Effector memory CD4-positive, alpha-beta T cell (primary cell): ENCODE results near the gene PDGFD.

Source experiments
- DNase-seq, 3 donors: peaks; one replicate each; pipeline ENCODE4 v3.0.0-alpha.2; 2020
- H3K27ac ChIP-seq: 2 replicates; pipeline ENCODE4 v1.7.0; 2013; ENCODE audit warnings: mild to moderate bottlenecking, low read length, moderate library complexity; ENCODE audit not compliant: insufficient read depth, poor library complexity, severe bottlenecking
- H3K27me3 ChIP-seq: replicated peaks from 2 replicates; pipeline ENCODE4 v1.7.0; 2013; ENCODE audit warnings: mild to moderate bottlenecking, low read length; ENCODE audit not compliant: insufficient read depth, control insufficient read depth, poor library complexity, severe bottlenecking
- H3K36me3 ChIP-seq: 2 replicates; pipeline ENCODE4 v1.7.0; 2013; ENCODE audit warnings: mild to moderate bottlenecking, low read length, moderate library complexity; ENCODE audit not compliant: control insufficient read depth, insufficient read depth
- H3K4me1 ChIP-seq: 2 replicates; pipeline ENCODE4 v1.7.0; 2013; ENCODE audit warnings: low read length, mild to moderate bottlenecking; ENCODE audit not compliant: control insufficient read depth, insufficient read depth, poor library complexity, severe bottlenecking
- H3K4me3 ChIP-seq: 2 replicates; pipeline ENCODE4 v1.7.0; 2013; ENCODE audit warnings: low read length, low read depth, mild to moderate bottlenecking; ENCODE audit not compliant: insufficient read depth, poor library complexity, severe bottlenecking
- H3K9me3 ChIP-seq: 2 replicates; pipeline ENCODE4 v1.7.0; 2013; ENCODE audit warnings: mild to moderate bottlenecking, low read length, moderate library complexity; ENCODE audit not compliant: control insufficient read depth

Gene PDGFD

DNA sequence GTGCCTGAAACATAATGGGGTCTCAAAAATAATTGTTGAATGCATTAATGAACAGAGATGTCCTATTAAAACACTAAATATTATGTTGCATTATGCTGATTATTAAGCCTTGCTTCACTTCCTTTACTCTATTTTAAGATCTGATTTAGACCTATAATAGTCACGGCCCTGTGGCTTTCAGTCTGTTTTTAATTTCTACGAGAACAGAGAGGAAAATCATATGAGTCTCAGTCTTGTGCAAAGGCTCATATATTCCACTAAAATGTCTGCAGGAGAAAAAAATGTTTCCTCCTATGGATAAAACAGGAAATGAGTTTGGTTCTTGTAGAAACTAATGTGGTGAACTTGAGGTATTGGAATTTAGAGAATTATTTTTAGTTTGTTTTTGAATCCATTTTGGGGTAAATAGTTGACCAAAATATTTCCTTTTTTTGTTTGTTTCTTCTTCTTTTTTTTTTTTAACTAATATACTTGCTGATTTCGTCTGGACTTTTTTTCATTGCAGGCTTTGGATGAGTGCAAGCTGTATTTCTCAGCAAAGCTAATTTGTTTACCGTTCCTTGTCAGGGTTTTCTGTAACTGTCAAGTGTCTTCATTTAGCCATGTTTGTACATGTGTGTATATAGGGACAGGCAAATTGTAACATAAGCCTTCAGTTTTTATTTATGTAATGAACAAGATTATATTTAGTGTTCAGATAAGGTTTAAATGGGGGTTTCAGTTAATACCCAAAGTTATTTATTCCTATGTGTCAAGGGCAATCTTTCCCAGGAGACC is 266.6 kb downstream of the PDGFD start:
- H3K36me3 ChIP-seq = no peaks in the 10 kb centered on the region
- no peak overlapping the region for H3K4me3 ChIP-seq
- no peak overlapping the region for H3K27ac ChIP-seq
- H3K9me3 ChIP-seq = no peaks in the 10 kb centered on the region
- DNase-seq = no peak
- H3K4me1 ChIP-seq = no peaks in the 10 kb centered on the region
- H3K27me3 ChIP-seq = no peaks in the 10 kb centered on the region

DNA sequence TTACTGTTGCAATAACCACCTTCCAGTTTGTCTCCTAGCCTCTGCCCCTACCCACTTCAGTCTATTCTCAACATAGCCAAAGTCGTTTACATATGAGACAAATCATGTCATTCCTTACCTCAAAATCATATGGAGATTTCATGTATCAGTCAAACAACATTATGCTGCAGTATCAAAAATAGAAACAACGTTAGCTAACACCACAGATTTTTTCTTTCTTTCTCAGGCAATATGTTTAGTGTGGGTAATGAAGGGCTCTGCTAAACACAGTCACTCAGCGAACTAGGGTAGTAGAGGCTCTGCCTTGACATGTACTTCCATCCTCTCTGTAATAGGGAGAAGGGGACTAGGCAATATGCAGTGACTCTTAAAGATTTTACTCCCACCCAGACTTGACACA is 268.8 kb downstream of the PDGFD start:
- peaks cover under 1% of the 10 kb centered on the region for H3K9me3 ChIP-seq
- no peaks in the 10 kb centered on the region for H3K4me1 ChIP-seq
- no peak overlapping the region for H3K27ac ChIP-seq
- H3K27me3 ChIP-seq = no peaks in the 10 kb centered on the region
- no peak overlapping the region for H3K4me3 ChIP-seq
- no peaks in the 10 kb centered on the region for H3K36me3 ChIP-seq
- no peak for DNase-seq

DNA sequence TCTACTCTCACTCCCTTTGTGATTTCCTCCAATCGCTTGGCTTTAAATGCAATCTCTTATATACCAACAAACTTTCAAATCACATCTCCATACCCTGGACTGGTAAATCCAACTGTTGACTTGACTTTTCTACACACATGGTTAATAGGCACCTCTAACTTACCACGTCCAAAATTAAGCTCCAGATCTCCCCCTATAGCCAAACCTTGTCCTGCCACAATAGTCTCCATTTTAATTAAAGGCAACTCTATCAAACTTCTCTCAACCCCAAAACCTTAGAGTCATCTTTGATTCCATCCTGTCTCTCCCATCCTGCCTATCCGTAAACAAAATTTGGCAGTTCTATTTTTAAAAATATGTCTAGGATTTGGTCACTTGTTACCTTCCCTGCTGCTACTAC is 269.3 kb downstream of the PDGFD start:
- Histone ChIP-seq H3K4me3 (no peak overlapping the region), H3K4me1 (no peaks in the 10 kb centered on the region), H3K9me3 (peaks cover 4% of the 10 kb centered on the region), H3K27me3 (no peaks in the 10 kb centered on the region), H3K27ac (no peak overlapping the region), H3K36me3 (no peaks in the 10 kb centered on the region)
- no peak for DNase-seq

DNA sequence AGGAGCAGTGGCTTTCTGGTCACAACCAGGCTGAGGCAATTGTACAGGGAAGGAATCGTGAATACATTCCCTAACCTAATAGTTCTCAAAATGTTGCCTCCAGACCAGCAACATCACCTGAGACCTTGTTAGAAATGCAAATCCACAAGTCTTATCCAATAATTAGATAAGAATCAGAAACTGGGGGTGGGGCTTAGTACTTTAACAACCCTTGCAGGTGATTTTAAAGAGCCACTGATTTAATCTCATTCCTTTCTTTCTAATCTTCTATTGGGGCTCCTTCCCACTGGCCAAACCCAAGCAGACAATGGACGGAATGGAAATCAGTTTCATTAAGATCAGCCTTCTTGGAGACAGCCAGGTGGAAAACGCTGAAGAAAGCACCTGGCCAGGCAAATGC is 269.9 kb downstream of the PDGFD start:
- Histone ChIP-seq H3K4me3 (no peak overlapping the region), H3K27me3 (no peaks in the 10 kb centered on the region), H3K4me1 (no peaks in the 10 kb centered on the region), H3K9me3 (peaks cover 4% of the 10 kb centered on the region), H3K36me3 (no peaks in the 10 kb centered on the region), H3K27ac (no peak overlapping the region)
- no peak for DNase-seq

DNA sequence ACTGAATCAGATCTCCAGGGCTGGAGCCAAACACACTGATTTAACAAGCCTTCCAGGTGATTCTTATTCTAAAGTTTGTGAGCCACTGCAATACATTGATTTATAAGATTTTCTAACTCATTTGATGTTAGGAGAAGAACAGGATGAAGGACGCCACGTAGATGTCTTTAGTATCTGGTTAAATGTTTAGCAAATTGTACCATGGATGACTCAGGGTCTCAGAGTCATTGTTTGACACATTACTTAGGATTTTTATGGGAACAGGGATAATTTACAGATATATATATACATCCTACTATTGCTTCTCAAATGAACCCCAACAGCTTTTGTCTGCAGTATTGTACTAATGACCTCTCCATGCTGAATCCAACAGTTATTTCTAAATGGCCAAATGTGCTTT is 270.6 kb downstream of the PDGFD start:
- H3K4me3 ChIP-seq = no peak overlapping the region
- H3K36me3 ChIP-seq = no peaks in the 10 kb centered on the region
- H3K9me3 ChIP-seq = peaks cover 4% of the 10 kb centered on the region
- no peak overlapping the region for H3K27ac ChIP-seq
- H3K4me1 ChIP-seq = no peaks in the 10 kb centered on the region
- no peak for DNase-seq
- no peaks in the 10 kb centered on the region for H3K27me3 ChIP-seq

DNA sequence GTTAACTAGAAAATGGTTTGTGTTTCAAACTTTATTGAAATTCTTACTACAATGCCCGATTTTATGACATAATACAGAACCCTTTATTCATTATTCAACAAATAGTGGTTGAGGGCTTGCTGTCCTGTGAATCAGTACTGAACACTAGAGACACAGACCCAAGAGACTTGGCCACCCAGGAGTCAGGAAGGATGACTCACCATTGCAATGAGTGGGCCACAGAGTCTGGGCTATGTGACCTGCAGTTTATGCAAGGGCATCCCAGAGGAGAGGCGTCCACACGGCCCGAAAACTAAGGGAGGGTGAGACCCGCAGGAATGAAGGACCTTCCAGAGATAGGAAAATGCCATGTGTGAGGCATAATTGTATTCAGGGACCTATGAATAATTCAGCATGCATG is 271.3 kb downstream of the PDGFD start:
- no peak for DNase-seq

DNA sequence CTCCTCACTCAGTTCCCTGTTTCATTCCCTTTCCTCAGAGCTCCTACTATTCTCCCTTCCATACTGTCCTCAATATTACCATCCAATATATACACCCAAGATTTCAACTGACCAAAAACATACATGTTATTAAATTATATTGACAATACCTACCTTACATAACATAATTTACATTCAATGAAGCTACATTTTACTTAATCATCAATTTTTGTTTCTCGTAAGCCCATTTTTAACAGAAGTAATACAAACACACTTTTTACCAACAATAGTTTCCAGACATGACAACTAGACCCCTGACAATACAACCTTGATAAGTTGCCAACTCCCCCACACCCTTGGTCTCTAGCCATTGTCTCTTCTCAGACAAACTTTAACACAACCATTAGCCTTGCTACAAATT is 273.3 kb downstream of the PDGFD start:
- no peak overlapping the region for H3K27ac ChIP-seq
- no peaks in the 10 kb centered on the region for H3K27me3 ChIP-seq
- H3K4me3 ChIP-seq = no peak overlapping the region
- H3K4me1 ChIP-seq = no peaks in the 10 kb centered on the region
- no peaks in the 10 kb centered on the region for H3K36me3 ChIP-seq
- DNase-seq = no peak
- peaks cover 4% of the 10 kb centered on the region for H3K9me3 ChIP-seq

More for the DNA sequence above, 271.3 kb downstream of the PDGFD start:
- H3K4me1 ChIP-seq = no peaks in the 10 kb centered on the region
- H3K27me3 ChIP-seq = no peaks in the 10 kb centered on the region
- no peaks in the 10 kb centered on the region for H3K36me3 ChIP-seq
- no peak overlapping the region for H3K27ac ChIP-seq
- H3K4me3 ChIP-seq = no peak overlapping the region
- H3K9me3 ChIP-seq = peaks cover 4% of the 10 kb centered on the region

DNA sequence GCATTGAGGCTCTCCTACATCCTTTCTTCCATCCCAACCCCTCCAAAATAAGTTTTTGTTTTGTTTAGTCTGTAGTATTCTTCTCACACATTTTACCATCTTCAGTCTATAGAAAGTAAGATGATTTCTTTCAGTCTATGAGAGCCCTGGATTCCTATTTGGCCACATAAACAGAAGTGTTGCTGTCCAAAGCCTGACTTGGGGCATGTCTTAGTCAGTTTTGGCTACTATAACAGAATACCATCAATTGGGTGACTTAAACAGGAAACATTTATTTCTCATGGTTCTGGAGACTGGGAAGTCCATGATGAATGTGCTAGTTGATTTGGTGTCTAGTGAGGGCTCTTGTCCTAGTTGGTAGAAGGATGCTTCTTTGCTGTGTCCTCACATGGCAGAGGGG is 274.3 kb downstream of the PDGFD start:
- no peaks in the 10 kb centered on the region for H3K4me1 ChIP-seq
- peaks cover 4% of the 10 kb centered on the region for H3K9me3 ChIP-seq
- no peaks in the 10 kb centered on the region for H3K36me3 ChIP-seq
- no peak overlapping the region for H3K4me3 ChIP-seq
- no peak overlapping the region for H3K27ac ChIP-seq
- H3K27me3 ChIP-seq = no peaks in the 10 kb centered on the region
- DNase-seq = no peak

DNA sequence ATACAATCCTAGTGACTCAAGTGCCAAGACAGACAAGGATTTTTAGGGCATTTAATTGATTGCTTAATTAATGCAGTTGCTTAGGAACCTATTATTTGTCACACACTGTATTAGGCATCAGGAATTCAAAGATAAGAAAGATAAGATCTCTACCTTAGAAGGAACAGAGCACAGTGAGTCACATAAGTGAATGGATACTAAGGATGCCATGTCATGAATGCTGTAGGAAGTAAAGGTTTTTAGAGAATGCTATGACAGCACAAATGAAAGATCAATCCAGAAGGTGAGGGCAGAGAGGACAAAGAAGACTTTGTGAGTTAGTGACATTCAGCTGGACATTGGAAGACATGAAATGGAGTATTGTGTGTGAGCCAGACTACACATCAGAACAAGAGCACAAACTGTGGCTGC is 275.4 kb downstream of the PDGFD start:
- no peak overlapping the region for H3K27ac ChIP-seq

DNA sequence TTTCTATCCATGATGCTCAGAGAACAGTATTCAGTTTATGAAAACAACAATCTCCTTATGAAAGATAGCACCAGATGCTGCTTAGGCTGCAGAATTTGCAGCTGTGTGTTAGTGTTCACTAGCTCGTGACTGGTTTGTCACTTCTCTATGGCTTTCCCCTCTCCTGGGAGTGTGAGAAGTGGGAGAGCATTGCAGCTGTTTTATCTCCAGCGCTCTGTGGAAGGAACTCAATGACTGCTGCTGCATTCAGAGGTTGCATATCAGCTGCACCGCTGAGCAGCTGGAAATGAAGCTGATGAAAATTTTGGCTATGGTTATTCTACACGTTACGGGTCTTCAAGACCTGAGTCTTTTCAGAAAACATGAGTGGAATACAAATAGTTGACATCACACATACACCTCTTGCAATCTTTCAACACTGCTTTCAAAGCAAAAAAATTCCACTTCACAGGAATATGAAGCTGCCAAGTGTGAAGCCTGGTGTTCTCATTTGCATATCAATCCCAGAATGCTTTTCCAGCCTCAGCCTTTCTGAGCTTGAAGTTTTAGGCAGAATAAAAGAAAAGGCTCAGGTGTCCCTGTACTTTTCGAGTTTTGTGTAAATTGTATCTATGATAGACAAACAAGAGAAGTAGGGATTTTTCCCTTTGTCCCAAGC is 276.8 kb downstream of the PDGFD start:
- H3K27me3 ChIP-seq = no peaks in the 10 kb centered on the region
- no peak for DNase-seq

More for the DNA sequence above, 275.4 kb downstream of the PDGFD start:
- peaks cover 4% of the 10 kb centered on the region for H3K9me3 ChIP-seq
- H3K36me3 ChIP-seq = no peaks in the 10 kb centered on the region
- DNase-seq = no peak
- no peaks in the 10 kb centered on the region for H3K4me1 ChIP-seq
- no peak overlapping the region for H3K4me3 ChIP-seq
- H3K27me3 ChIP-seq = no peaks in the 10 kb centered on the region

More for the DNA sequence above, 276.8 kb downstream of the PDGFD start:
- H3K4me1 ChIP-seq = no peaks in the 10 kb centered on the region
- no peaks in the 10 kb centered on the region for H3K36me3 ChIP-seq
- no peak overlapping the region for H3K27ac ChIP-seq
- H3K9me3 ChIP-seq = peaks cover 4% of the 10 kb centered on the region
- H3K4me3 ChIP-seq = no peak overlapping the region
